HG02588 (cell line): Measurements from ENCODE around the gene CORO1C.

Source experiments
- ATAC-seq: cut with Tn5 transposase; IDR thresholded peaks from one replicate; pipeline ENCODE4 v1.9.1; 2021; ENCODE audit warnings: mild to moderate bottlenecking, moderate library complexity; ENCODE audit not compliant: unreplicated experiment

CORO1C gene

GRCh38 chr12:108700833-108701541 is 30.3 kb downstream of the CORO1C start:
- no peak for ATAC-seq

DNA sequence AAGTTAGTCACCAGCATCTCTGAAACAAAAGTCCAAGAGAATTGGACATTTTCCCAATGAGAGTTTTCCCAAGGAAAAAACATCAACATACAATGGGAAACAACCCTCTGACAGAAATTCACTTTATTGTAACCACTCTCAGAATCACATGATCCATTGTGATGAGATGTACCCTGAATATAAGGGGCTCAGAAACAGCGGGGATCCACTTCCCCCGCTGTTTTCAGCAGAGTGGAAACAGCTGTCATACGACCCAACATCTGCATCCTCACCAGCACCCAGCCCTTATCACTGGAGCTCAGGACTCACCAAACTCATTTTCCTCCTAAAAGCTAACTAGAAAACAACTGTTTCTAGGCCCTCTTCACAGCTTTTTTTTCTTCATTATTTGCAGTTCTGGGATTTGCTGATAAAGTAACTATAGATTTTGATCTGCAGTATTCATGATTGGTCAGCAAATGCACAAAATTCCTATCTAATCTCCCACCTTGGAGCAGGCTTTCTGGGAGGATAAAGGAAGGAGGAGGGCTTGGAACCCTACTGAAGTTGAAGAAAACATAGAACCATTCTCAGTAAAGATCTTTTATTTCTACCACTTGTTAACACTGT is 31.3 kb downstream of the CORO1C start:
- ATAC-seq: no peak

GRCh38 chr12:108697905-108698304 is 33.4 kb downstream of the CORO1C start:
- no peak for ATAC-seq

GRCh38 chr12:108696996-108697290 is 34.4 kb downstream of the CORO1C start:
- no peak for ATAC-seq

- no peak for ATAC-seq
These were observed 35.0 kb downstream of the CORO1C start for GRCh38 chr12:108696111-108696995.

DNA sequence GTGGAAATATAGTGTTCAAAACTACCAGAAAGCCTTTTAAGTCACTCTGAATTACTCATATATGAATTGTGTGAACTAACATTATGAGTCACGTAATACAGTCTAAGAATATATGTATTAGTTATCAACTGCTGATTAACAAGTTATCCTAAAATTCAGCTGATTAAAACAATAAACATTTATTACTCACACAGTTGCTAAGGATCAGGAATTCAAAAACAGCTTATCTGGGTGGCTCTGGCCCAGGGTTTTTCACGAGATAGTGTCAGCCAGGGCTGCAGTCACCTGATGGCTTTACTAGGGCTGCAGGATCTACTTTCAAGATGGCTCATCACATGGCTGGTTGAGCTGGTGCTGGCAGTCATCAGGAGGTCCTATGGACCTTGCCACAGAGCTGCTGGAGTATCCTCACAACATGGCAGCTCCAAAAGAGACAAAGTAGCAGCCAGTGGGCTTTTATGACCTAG is 36.5 kb downstream of the CORO1C start:
- no peak for ATAC-seq

GRCh38 chr12:108693751-108694150 is 37.6 kb downstream of the CORO1C start:
- no peak for ATAC-seq

DNA sequence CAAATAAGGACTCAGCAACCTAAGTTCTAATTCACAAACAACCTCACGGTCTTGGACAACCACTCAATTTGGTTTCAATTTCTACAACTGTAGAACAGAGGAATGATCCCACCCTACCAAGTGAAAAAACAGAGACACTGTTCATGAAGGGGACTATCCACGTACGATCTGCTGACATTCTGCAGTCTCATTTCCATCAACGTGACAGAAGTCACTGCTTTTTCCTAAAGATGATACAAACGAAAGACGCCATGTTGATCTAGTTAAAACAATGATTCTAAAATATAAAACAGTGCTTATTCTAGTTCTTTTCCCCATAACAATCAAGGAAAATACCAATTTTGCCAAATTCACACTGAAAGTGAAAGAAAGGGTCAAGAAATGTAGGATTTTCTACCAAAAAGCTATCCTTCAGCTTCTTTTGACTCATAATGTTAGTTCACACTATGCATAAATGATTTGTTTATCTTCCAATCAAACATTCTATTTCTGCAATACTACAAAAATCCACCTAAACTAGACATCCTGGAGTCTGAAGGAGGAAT is 38.1 kb downstream of the CORO1C start:
- no peak for ATAC-seq

DNA sequence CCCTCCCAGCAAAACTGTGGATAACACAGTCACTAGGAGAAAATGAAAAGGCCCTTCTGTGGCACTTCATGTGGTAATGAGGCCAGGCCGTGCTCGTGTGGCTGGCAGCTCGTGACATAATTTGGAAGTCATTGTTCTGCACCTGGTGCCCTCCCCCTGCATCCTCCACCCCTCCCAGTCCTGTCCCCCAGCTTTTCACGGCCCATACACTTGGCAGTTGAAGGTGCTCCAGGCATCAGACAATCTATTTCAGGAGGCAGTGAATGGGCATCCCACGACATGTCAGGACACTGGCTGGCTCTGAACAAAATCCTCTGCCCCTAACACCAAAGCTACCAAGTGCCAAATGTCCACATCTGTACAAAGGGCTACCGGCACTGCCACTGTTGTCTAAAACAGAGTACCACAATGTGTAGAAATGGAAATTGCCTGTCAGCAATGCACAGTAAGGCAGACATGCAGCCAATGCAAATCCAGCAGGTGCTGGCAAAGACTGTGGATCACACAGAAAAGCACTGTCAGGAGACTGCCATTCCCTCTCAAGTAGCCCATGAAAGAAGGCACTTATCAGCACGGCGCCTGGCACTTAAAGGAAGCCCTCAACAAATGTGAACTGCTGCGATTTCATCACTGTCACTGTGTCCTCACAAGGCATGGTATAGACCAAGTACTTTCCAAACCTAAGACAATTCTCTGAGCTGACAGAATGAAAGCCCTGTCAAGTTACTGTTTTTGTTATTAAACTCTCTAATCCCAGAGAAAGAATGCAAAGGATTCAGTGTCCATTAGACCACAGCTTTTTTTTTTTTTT is 39.1 kb downstream of the CORO1C start:
- ATAC-seq: peak; percentile 3

- ATAC-seq: peak; percentile 69
These were observed 39.9 kb downstream of the CORO1C start for GRCh38 chr12:108691175-108691997.

DNA sequence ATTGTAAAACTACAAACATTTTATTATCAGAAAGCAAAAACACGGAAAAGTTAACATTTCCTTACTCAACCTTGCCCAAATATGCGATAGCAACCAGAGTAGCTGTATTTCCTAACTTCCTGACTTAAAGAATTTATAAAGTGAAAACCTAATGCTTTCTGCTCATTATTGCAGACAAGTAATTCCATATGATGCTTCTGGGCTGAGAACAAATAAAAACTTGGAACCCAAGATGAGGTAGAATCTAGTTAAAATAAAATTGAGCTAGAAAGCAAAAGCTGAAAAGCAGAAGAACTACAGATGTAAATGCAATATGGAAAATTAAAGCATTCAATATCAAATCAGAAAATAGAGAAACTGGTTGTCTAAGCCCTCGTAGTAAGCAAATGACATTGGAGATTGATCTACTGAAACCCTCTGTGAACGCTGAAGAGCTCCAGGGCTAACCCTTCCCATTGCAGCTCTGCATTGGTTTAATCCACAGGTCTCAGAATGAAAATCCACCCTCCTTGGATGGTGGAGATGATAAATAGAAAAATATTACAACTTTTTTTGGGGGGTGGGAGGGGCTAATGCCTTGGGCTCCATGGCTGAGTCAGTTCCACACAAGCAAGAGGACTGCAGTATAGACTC is 40.7 kb downstream of the CORO1C start:
- no peak for ATAC-seq

GRCh38 chr12:108690191-108690518 is 41.2 kb downstream of the CORO1C start:
- no peak for ATAC-seq

DNA sequence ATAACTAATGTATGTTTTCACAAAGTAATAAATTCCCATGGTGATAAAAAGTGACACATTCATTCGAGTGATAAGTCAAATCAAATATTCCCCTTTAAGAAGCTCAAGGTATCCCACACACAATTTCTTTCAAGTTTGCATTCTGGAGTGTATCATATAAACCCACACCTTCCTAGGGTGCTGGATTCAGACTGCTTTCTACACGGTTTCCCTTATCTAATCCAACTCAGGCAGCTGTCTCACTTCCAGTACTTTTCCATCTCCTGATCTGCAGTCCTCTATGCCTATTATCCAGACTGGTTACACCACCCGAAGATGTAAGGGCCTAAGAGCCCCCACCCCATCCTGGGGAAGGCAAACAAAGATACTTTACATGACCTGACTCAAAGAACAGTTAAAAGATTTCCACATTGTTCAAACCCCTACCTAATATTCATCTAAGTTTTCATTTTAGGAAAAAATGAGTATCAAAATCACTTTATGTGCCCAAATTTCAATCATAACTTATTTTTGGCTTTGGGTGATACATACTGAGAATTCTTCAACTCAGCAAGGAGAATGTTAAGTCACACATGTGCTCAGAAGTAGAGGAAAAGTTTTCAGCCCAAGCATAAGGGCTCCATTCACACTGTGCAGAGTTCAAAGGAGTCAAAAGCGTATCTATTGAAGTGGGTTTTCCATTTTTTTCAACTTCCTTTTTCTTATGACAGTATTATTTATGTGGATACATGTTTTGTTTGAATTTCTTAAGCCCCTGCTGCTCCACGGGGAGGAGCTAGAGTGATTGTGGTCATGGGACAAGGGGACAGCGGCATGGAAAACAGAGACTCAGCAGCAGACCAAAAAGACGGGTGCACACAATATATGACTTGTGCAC is 41.8 kb downstream of the CORO1C start:
- ATAC-seq: no peak

- ATAC-seq: no peak
These were observed 44.5 kb downstream of the CORO1C start for GRCh38 chr12:108686780-108687179.

- no peak for ATAC-seq
These were observed 45.7 kb downstream of the CORO1C start for GRCh38 chr12:108685469-108686260.

- no peak for ATAC-seq
These were observed 47.3 kb downstream of the CORO1C start for GRCh38 chr12:108683906-108684556.

DNA sequence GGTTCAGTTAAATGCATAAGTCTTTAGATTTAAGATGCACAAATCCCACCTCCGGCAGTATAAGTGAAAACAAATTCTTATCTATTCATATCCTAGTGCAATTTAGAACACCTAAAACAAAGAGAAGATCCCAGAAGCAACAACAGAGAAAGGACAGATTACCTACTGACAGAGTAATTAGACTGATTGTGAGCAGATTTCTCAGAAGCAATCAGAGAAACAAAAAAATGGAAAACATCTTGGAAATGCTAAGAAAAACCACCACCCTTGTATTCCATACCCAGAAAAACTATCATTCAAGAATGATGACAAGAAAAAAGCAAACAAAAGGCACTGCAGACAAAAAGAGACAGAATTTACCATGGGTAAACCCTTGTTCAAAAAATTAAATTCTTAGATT is 50.0 kb downstream of the CORO1C start:
- no peak for ATAC-seq
